UCSD-AML1 (cell line): ENCODE measurements around the gene DSP.

Experiments
- DNase-seq: peaks from one replicate; lab custom pipeline; 2025; ENCODE audit not compliant: unreplicated experiment; lab: John Stamatoyannopoulos, UW

The DSP gene

DNA sequence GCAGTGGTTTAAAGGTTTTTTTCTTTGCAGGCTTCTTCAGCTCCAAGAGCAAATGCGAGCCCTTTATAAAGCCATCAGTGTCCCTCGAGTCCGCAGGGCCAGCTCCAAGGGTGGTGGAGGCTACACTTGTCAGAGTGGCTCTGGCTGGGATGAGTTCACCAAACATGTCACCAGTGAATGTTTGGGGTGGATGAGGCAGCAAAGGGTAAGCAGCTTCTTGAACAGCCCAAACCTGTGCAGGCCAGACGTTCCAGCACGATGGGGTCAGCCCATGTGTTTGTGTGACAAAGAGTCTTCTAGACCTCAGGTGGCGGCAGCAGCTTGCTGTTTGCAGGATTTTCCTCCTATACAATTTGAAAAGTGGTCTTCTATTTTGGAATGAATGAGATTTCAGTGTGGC, 17.7 kb downstream of the DSP start:
- no peak for DNase-seq

DNA sequence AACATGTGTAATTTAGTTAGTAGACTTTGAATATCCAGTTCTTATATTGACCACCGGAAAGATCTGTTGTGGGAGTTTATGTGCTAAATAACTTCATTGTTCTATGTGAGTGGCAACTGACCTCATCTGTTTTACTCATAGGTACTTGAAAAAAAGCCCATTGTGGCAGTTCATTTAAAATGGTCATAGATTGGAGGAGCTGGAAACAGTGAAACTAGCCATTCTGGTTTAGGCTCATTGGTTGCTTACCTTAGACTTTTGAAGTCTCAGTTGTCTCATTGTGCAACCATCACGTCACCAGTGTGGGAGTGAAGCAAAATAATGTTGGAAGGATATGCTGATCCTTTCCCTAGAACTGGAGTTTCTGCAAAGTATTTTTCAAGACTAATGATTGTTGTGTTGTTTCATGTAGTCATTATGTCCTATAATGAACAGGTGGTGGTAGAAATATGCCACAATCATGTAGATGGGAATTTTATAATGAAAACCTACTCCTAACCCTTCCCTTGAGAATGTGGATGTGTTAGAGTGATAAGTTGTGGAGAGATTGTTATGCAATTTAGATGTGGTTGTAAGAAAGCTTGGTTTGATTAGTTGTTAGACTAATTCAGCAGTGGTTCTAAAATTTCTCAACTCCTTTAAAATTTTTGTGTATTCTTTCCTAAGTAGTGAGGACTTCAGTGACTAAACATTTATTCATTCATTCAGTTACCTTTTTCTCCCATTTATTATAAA, 18.3 kb downstream of the DSP start:
- DNase-seq: no peak

DNA sequence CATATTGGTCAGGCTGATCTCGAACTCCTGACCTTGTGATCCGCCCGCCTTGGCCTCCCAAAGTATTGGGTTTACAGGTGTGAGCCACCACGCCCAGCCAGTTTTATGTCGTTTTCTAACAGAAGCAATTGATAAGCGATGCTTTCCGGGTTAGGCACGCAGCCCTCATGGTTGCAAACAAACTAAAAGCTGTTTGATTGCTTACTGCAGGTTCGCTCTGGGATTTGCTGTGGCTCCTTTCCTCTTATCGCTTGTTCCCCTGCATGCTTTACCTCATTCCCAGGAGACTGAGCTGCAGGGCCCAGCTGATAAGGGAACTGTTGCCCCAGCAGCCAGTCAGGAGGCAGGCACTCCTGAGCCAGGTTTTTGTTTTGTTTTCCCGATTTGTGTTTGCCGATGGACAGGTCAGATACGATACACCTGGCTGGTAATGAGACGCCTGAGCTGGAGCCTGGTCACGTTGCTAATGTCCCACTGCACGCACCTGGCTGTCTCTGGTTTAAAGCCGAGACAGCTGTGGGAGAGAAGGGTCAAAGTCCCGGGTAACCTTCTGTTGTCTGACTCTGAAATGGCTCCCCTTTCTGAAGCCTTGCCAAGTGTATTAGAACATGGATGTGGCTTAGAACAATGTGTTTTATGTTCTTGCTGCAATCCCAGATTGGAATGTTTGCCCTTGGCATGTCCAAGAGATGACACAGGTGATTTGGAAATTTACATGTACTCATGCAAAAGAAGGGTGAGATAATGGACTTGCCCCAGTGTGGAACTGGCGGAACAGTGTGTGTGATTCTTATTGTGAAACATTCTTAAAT, 19.9 kb downstream of the DSP start:
- DNase-seq: no peak

GRCh38 chr6:7562769-7563168, 21.3 kb downstream of the DSP start:
- no peak for DNase-seq

GRCh38 chr6:7566107-7566506, 24.6 kb downstream of the DSP start:
- DNase-seq: no peak

- DNase-seq: no peak
Observed at GRCh38 chr6:7566617-7567173, 25.2 kb downstream of the DSP start.

DNA sequence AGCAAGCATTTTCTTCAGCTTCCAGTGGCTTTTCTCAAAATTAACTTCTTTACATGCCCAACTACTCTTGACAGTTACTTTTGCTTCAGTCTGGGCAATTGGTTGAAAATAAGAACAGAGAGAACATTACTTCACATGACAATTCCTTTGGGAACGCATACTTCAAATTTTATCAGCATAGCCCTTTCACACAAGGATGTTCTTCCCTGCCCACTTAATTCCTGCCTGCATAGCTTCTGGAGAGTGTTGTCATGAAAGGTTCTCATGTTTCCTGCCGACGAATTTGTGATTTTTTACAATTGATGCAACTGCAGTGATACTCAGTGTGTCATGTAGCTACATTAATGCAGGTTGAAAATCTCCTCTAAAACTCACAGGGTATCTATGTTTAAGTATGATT, 26.6 kb downstream of the DSP start:
- no peak for DNase-seq

DNA sequence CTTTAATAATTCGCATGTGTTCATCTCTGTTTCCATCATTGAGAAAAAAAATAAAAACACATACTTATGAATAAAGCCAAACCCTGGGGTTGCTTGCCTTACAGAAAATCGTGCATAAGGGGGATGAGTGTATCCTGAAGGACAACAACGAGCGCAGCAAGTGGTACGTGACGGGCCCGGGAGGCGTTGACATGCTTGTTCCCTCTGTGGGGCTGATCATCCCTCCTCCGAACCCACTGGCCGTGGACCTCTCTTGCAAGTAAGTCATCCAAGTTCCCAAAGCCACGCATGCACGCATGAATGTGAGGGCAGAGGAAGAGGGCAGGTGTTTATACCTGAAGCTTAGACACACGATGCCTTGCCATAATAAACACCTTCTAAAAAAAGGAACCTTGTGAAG, 27.6 kb downstream of the DSP start:
- no peak for DNase-seq

GRCh38 chr6:7572213-7572943, 30.9 kb downstream of the DSP start:
- DNase-seq: no peak

GRCh38 chr6:7574500-7574899, 33.0 kb downstream of the DSP start:
- DNase-seq: no peak

- DNase-seq: no peak
Observed at GRCh38 chr6:7578516-7578915, 37.0 kb downstream of the DSP start.

- DNase-seq: no peak
Observed at GRCh38 chr6:7578931-7579330, 37.5 kb downstream of the DSP start.

DNA sequence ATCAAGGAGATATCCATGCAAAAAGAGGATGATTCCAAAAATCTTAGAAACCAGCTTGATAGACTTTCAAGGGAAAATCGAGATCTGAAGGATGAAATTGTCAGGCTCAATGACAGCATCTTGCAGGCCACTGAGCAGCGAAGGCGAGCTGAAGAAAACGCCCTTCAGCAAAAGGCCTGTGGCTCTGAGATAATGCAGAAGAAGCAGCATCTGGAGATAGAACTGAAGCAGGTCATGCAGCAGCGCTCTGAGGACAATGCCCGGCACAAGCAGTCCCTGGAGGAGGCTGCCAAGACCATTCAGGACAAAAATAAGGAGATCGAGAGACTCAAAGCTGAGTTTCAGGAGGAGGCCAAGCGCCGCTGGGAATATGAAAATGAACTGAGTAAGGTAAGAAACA, 38.4 kb downstream of the DSP start:
- no peak for DNase-seq

DNA sequence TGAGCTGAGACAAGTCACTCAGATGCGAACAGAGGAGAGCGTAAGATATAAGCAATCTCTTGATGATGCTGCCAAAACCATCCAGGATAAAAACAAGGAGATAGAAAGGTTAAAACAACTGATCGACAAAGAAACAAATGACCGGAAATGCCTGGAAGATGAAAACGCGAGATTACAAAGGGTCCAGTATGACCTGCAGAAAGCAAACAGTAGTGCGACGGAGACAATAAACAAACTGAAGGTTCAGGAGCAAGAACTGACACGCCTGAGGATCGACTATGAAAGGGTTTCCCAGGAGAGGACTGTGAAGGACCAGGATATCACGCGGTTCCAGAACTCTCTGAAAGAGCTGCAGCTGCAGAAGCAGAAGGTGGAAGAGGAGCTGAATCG, 39.1 kb downstream of the DSP start:
- no peak for DNase-seq

DNA sequence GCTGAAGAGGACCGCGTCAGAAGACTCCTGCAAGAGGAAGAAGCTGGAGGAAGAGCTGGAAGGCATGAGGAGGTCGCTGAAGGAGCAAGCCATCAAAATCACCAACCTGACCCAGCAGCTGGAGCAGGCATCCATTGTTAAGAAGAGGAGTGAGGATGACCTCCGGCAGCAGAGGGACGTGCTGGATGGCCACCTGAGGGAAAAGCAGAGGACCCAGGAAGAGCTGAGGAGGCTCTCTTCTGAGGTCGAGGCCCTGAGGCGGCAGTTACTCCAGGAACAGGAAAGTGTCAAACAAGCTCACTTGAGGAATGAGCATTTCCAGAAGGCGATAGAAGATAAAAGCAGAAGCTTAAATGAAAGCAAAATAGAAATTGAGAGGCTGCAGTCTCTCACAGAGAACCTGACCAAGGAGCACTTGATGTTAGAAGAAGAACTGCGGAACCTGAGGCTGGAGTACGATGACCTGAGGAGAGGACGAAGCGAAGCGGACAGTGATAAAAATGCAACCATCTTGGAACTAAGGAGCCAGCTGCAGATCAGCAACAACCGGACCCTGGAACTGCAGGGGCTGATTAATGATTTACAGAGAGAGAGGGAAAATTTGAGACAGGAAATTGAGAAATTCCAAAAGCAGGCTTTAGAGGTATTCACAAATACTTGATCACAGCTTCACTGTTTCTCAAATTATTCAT, 39.6 kb downstream of the DSP start:
- no peak for DNase-seq

DNA sequence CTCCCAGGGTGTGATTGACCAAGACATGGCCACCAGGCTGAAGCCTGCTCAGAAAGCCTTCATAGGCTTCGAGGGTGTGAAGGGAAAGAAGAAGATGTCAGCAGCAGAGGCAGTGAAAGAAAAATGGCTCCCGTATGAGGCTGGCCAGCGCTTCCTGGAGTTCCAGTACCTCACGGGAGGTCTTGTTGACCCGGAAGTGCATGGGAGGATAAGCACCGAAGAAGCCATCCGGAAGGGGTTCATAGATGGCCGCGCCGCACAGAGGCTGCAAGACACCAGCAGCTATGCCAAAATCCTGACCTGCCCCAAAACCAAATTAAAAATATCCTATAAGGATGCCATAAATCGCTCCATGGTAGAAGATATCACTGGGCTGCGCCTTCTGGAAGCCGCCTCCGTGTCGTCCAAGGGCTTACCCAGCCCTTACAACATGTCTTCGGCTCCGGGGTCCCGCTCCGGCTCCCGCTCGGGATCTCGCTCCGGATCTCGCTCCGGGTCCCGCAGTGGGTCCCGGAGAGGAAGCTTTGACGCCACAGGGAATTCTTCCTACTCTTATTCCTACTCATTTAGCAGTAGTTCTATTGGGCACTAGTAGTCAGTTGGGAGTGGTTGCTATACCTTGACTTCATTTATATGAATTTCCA, 43.9 kb downstream of the DSP start:
- no peak for DNase-seq

GRCh38 chr6:7587631-7588100, 46.2 kb downstream of the DSP start:
- no peak for DNase-seq

GRCh38 chr6:7588506-7588905, 47.0 kb downstream of the DSP start:
- DNase-seq: no peak

- no peak for DNase-seq
Observed at GRCh38 chr6:7589221-7589620, 47.8 kb downstream of the DSP start.
